BLaER1 treated with 17β-estradiol and CSF1 and Interleukin-3, amounts not matched to agents 10 nM and 100 nM (cell line): ENCODE measurements around the gene SEMA4B.
A peak's percentile ranks its signal among the peaks of the same experiment; 100 is the strongest.
"Not testable (repeated sequence)": the region's sequence is repeated elsewhere in the genome, so short reads cannot be mapped to it uniquely, and the experiment has no call there.

Experiments used
- H3K27ac ChIP-seq, 11 experiments: shearing (Covaris generic); formaldehyde crosslinking; 2 replicates each; pipeline ENCODE4 v1.8.1; 2022
- H3K27me3 ChIP-seq, 11 experiments: shearing (Covaris generic); formaldehyde crosslinking; 2 replicates each; pipeline ENCODE4 v1.8.1; 2022
- H3K36me3 ChIP-seq, 11 experiments: shearing (Covaris generic); formaldehyde crosslinking; 2 replicates each; pipeline ENCODE4 v1.8.1; 2022
- H3K4me1 ChIP-seq, 10 experiments: shearing (Covaris generic); formaldehyde crosslinking; 2 replicates each; pipeline ENCODE4 v1.8.1; 2022
- H3K4me2 ChIP-seq, 11 experiments: shearing (Covaris generic); formaldehyde crosslinking; 2 replicates each; pipeline ENCODE4 v1.8.1; 2022
- H3K4me3 ChIP-seq, 10 experiments: shearing (Covaris generic); formaldehyde crosslinking; 2 replicates each; pipeline ENCODE4 v1.8.1; 2022
- H3K9ac ChIP-seq, 11 experiments: shearing (Covaris generic); formaldehyde crosslinking; 2 replicates each; pipeline ENCODE4 v1.8.1; 2022
- H3K9me3 ChIP-seq, 11 experiments: shearing (Covaris generic); formaldehyde crosslinking; replicated peaks in 1 of 11; 2 replicates each; pipeline ENCODE4 v1.8.1; 2022
- H4K20me1 ChIP-seq, 11 experiments: shearing (Covaris generic); formaldehyde crosslinking; 2 replicates each; pipeline ENCODE4 v1.8.1; 2022
- Cebpa-rat ChIP-seq, 11 experiments: shearing (Covaris generic); IDR thresholded peaks; 2 replicates each; pipeline ENCODE4 v1.8.1; 2022

Gene SEMA4B

GRCh38 chr15:90240856-90241255, 39.7 kb downstream of the SEMA4B start:
- no peaks in the 10 kb centered on the region for H4K20me1 ChIP-seq
- H3K36me3 ChIP-seq: peaks cover 7 to 59% (median 28%) of the 10 kb centered on the region in 11 experiments; a peak in 21 of 22 replicates
- TF ChIP-seq Cebpa-rat (IDR thresholded peaks at IDR 0.05): no peak
- no peak overlapping the region for H3K27ac ChIP-seq
- peaks cover 0 to 19% (median 5%) of the 10 kb centered on the region in 10 experiments; a peak in 8 of 20 replicates for H3K4me1 ChIP-seq
- no peaks in the 10 kb centered on the region for H3K27me3 ChIP-seq
- no peak overlapping the region for H3K4me3 ChIP-seq
- no peak overlapping the region for H3K4me2 ChIP-seq
- H3K9ac ChIP-seq: no peak overlapping the region
- no peaks in the 10 kb centered on the region for H3K9me3 ChIP-seq

GRCh38 chr15:90241343-90242192, 40.4 kb downstream of the SEMA4B start:
- Histone ChIP-seq H3K27ac (no peak overlapping the region), H3K27me3 (no peaks in the 10 kb centered on the region), H3K36me3 (peaks cover 7 to 52% (median 28%) of the 10 kb centered on the region in 11 experiments; a peak in 21 of 22 replicates), H3K9me3 (no peaks in the 10 kb centered on the region), H3K4me3 (no peak overlapping the region), H3K4me2 (no peak overlapping the region), H3K9ac (no peak overlapping the region), H3K4me1 (peaks cover 0 to 19% (median 5%) of the 10 kb centered on the region in 10 experiments; a peak in 8 of 20 replicates), H4K20me1 (no peaks in the 10 kb centered on the region)
- TF ChIP-seq Cebpa-rat (IDR thresholded peaks at IDR 0.05): no peak

- H3K9me3 ChIP-seq: no peaks in the 10 kb centered on the region
- no peaks in the 10 kb centered on the region for H4K20me1 ChIP-seq
- peaks cover 0 to 28% (median 11%) of the 10 kb centered on the region in 11 experiments; a peak in 13 of 22 replicates for H3K36me3 ChIP-seq
- no peak overlapping the region for H3K4me2 ChIP-seq
- H3K27ac ChIP-seq: no peak overlapping the region
- peaks cover 0 to 3% (median 0%) of the 10 kb centered on the region in 11 experiments; a peak in 3 of 22 replicates for H3K27me3 ChIP-seq
- no peak overlapping the region for H3K9ac ChIP-seq
- TF ChIP-seq Cebpa-rat (IDR thresholded peaks at IDR 0.05): no peak
- H3K4me3 ChIP-seq: no peak overlapping the region
- peaks cover 2 to 14% (median 5%) of the 10 kb centered on the region in 10 experiments; a peak in 12 of 20 replicates for H3K4me1 ChIP-seq
Observed at GRCh38 chr15:90243943-90244639, 43.0 kb downstream of the SEMA4B start.

GRCh38 chr15:90248789-90249202, 47.7 kb downstream of the SEMA4B start:
- no peak for TF ChIP-seq Cebpa-rat (IDR thresholded peaks at IDR 0.05)
- H3K9ac ChIP-seq: no peak overlapping the region
- H3K4me1 ChIP-seq: peaks cover 9 to 17% (median 12%) of the 10 kb centered on the region in 10 experiments; a peak in 18 of 20 replicates
- H3K36me3 ChIP-seq: no peaks in the 10 kb centered on the region
- H3K9me3 ChIP-seq: no peaks in the 10 kb centered on the region
- no peaks in the 10 kb centered on the region for H4K20me1 ChIP-seq
- peak overlapping the region in 2 of 10 experiments; percentile 50 to 68; a peak in 2 of 20 replicates for H3K4me3 ChIP-seq
- no peak overlapping the region for H3K27ac ChIP-seq
- H3K4me2 ChIP-seq: peak overlapping the region; percentile 86 to 100 (median 94)
- H3K27me3 ChIP-seq: peaks cover 0 to 16% (median 6%) of the 10 kb centered on the region in 11 experiments; a peak in 9 of 22 replicates

DNA sequence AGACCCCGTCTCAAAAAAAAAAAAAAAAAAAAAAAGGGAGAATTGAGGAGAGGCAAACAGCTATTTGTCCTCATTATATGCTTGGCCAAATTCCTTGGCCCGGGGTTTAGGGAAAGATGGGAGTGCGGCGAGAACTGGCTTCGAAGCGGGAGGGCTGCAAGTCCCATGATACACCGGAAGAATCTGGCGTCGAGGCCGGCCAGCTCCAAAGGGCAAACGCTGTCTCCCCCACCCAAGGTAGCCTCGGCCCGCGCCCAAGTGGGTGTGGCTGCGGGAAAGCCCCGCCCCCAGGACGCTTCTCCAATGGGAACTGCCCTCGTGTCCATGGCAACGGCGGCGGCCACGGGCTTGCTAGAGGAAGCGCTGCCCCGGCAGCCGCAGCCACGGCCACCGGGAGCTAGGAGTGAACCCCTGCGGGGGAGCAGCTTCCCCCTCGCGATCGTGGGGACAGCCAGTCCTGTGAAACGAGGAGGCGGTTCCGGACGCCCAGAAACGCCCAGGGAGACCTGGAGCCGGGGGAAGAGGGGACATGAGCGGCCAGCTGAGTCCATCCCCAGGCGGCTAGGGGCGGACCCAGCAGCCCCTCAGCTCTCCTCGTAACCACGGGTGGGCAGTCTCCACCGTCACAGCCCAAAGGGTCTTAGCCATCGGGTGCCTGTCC, 48.2 kb downstream of the SEMA4B start, which contains the start of gene TTLL13:
TSS of gene TTLL13 (plus strand) at position 354 of the 661 bp plus-strand sequence. CDS start 1,075 bp downstream, outside the sequence.
- Histone ChIP-seq H4K20me1 (no peaks in the 10 kb centered on the region), H3K27me3 (peaks cover 0 to 16% (median 6%) of the 10 kb centered on the region in 11 experiments; a peak in 9 of 22 replicates), H3K4me2 (peak within 1 kb of the TSS; percentile 86 to 100 (median 94)), H3K4me1 (peaks cover 9 to 17% (median 12%) of the 10 kb centered on the region in 10 experiments; a peak in 18 of 20 replicates), H3K27ac (peak within 1 kb of the TSS in 2 of 11 experiments; percentile 20 to 26; a peak in 2 of 22 replicates), H3K36me3 (no peaks in the 10 kb centered on the region), H3K4me3 (peak within 1 kb of the TSS; percentile 45 to 68 (median 53)), H3K9me3 (no peaks in the 10 kb centered on the region), H3K9ac (peak within 1 kb of the TSS in 10 of 11 experiments; percentile 42 to 71 (median 58); a peak in 19 of 22 replicates)
- TF ChIP-seq Cebpa-rat (IDR thresholded peaks at IDR 0.05): no peak

GRCh38 chr15:90257776-90258175, 56.6 kb downstream of the SEMA4B start:
- Histone ChIP-seq H3K4me1 (peaks cover 0 to 40% (median 21%) of the 10 kb centered on the region in 10 experiments; a peak in 16 of 20 replicates), H3K4me2 (peak overlapping the region in 4 of 11 experiments; percentile 2 to 12 (median 10); a peak in 4 of 22 replicates)

DNA sequence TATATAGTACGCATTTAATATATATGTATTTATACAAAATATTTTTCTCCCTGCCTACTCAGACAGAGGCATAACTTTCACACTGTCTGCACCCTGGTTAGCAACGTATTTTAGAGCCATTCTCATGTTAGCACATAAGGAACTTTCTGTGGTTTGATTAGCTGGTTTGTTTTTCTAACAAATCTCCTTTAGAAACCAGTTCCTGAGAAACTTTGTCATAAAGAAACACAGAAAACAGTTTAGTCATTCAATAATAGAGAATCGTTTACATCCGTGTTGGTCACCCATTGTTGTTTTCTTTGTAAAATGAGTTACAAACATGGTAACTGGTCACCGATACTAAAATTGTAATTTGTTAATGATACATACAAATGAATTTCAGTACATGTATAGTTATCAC, 58.4 kb downstream of the SEMA4B start:
- no peaks in the 10 kb centered on the region for H3K36me3 ChIP-seq
- H3K27me3 ChIP-seq: no peaks in the 10 kb centered on the region
- peaks cover 10 to 56% (median 33%) of the 10 kb centered on the region in 10 experiments for H3K4me1 ChIP-seq
- peak overlapping the region in 2 of 11 experiments; percentile 32 to 65; a peak in 3 of 22 replicates for H3K4me2 ChIP-seq
- H3K4me3 ChIP-seq: no peak overlapping the region
- H3K9ac ChIP-seq: no peak overlapping the region
- no peaks in the 10 kb centered on the region for H4K20me1 ChIP-seq
- no peak for TF ChIP-seq Cebpa-rat (IDR thresholded peaks at IDR 0.05)
- H3K27ac ChIP-seq: no peak overlapping the region
- H3K9me3 ChIP-seq: no peaks in the 10 kb centered on the region

More at GRCh38 chr15:90257776-90258175, 56.6 kb downstream of the SEMA4B start:
- no peak for TF ChIP-seq Cebpa-rat (IDR thresholded peaks at IDR 0.05)
- Histone ChIP-seq H3K36me3 (no peaks in the 10 kb centered on the region), H3K27me3 (no peaks in the 10 kb centered on the region), H3K27ac (no peak overlapping the region), H3K9me3 (no peaks in the 10 kb centered on the region), H3K4me3 (no peak overlapping the region), H3K9ac (no peak overlapping the region), H4K20me1 (no peaks in the 10 kb centered on the region)

DNA sequence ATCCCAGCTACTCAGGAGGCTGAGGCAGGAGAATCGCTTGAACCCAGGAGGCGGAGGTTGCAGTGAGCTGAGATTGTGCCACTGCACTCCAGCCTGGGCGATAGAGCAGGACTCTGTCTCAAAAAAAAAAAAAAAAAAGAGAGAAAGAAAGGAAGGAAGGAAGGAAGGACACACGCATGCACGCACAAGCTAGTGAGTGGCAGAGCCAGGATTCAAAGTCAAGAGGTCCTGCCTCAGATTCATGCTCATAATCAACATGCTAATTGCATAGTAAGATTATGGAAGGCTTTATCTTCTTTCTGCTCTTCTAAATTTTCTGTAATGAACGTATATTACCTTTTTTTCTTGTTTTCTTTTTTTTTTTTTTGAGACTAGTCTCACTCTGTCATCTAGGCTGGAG, 59.6 kb downstream of the SEMA4B start:
- H3K4me1 ChIP-seq: peaks cover 15 to 52% (median 36%) of the 10 kb centered on the region in 10 experiments
- not testable (repeated sequence) for H3K27ac ChIP-seq, H3K9ac ChIP-seq, H3K36me3 ChIP-seq, H3K9me3 ChIP-seq, H3K27me3 ChIP-seq, H4K20me1 ChIP-seq, H3K4me3 ChIP-seq
- H3K4me2 ChIP-seq: peak overlapping the region in 9 of 11 experiments; percentile 26 to 65 (median 43); a peak in 16 of 22 replicates
